IMR-90 (cell line): ENCODE results near the gene DDX20. TPM values are rescaled to one million over a fixed set of nuclear protein-coding genes. Genes with fewer than 3 reads are reported as not detected.

Source experiments
- ATAC-seq: fragments of 200-7000 bp; cut with Tn5 transposase; 2 replicates; pipeline ENCODE4 v1.9.1; 2020; ENCODE audit warnings: low read depth, mild to moderate bottlenecking, moderate library complexity
- BruUV-seq: library from RNA; stranded (reverse); fragments of 400-500 nt; replicated peaks from 2 replicates; lab custom pipeline; 2021; lab: Mats Ljungman, UMichigan
- CTCF ChIA-PET: fragments of 300-600 bp; formaldehyde crosslinking; extraction: SDS; loops from one replicate; lab custom pipeline; 2021; ENCODE audit warnings: antibody characterized with exemption; lab: Yijun Ruan, JAX
- POLR2A ChIA-PET: fragments of 300-600 bp; sonication (Branson Sonifier 250); formaldehyde crosslinking; loops from one replicate; lab custom pipeline; 2022; ENCODE audit warnings: antibody characterized with exemption; ENCODE audit not compliant: unreplicated experiment; lab: Charles Lee
- DNase-seq: peaks from one replicate; pipeline ENCODE4 v3.0.0; 2013
- H2AFZ ChIP-seq: replicated peaks from 2 replicates; pipeline ENCODE3; 2013; ENCODE audit warnings: low read length, mild to moderate bottlenecking; ENCODE audit not compliant: poor library complexity
- H2AK5ac ChIP-seq: 2 replicates; pipeline ENCODE4 v1.6.1; 2013; ENCODE audit warnings: low read depth, low read length, inconsistent platforms
- H2AK9ac ChIP-seq: replicated peaks from 2 replicates; pipeline ENCODE3; 2013; ENCODE audit warnings: mild to moderate bottlenecking, low read depth, low read length, moderate library complexity; ENCODE audit not compliant: poor library complexity
- H2BK120ac ChIP-seq: 2 replicates; pipeline ENCODE4 v1.6.1; 2013; ENCODE audit warnings: low read depth, low read length, inconsistent platforms
- H2BK15ac ChIP-seq: 3 replicates; pipeline ENCODE4 v1.6.1; 2013; ENCODE audit warnings: low read depth, low read length, inconsistent platforms
- H2BK20ac ChIP-seq: 2 replicates; pipeline ENCODE4 v1.6.1; 2013; ENCODE audit warnings: low read depth, mild to moderate bottlenecking, inconsistent platforms, low read length, moderate library complexity
- H2BK5ac ChIP-seq: 2 replicates; pipeline ENCODE4 v1.6.1; 2013; ENCODE audit warnings: mild to moderate bottlenecking, low read depth, low read length, inconsistent platforms; ENCODE audit not compliant: poor library complexity, severe bottlenecking
- H3K14ac ChIP-seq: replicated peaks from 2 replicates; pipeline ENCODE4 v1.6.1; 2013; ENCODE audit warnings: low read depth, low read length, inconsistent platforms
- H3K18ac ChIP-seq: 2 replicates; pipeline ENCODE4 v1.6.1; 2013; ENCODE audit warnings: low read depth, low read length, control low read depth
- H3K23ac ChIP-seq: 2 replicates; pipeline ENCODE4 v1.6.1; 2013; ENCODE audit warnings: low read depth, low read length, inconsistent platforms
- H3K27ac ChIP-seq: 2 replicates; pipeline ENCODE4 v1.5.1; 2013; ENCODE audit warnings: mild to moderate bottlenecking, control low read depth, low read length; ENCODE audit not compliant: insufficient read depth
- H3K27me3 ChIP-seq: 2 replicates; pipeline ENCODE4 v1.6.1; 2013; ENCODE audit warnings: low read length; ENCODE audit not compliant: control insufficient read depth, insufficient read depth
- H3K36me3 ChIP-seq: 2 replicates; pipeline ENCODE4 v1.6.1; 2013; ENCODE audit warnings: low read length, mixed read lengths; ENCODE audit not compliant: control insufficient read depth, insufficient read depth
- H3K4ac ChIP-seq: 2 replicates; pipeline ENCODE4 v1.6.1; 2013; ENCODE audit warnings: low read depth, low read length, inconsistent platforms
- H3K4me1 ChIP-seq: 2 replicates; pipeline ENCODE4 v1.6.1; 2013; ENCODE audit warnings: low read length, mixed read lengths; ENCODE audit not compliant: control insufficient read depth, insufficient read depth
- H3K4me2 ChIP-seq: 2 replicates; pipeline ENCODE4 v1.6.1; 2013; ENCODE audit warnings: low read depth, mild to moderate bottlenecking, control low read depth, low read length, moderate library complexity
- H3K4me3 ChIP-seq: 2 replicates; pipeline ENCODE4 v1.5.1; 2013; ENCODE audit warnings: low read depth, mild to moderate bottlenecking, control low read depth, low read length, moderate library complexity; ENCODE audit not compliant: insufficient read depth
- H3K56ac ChIP-seq: 2 replicates; pipeline ENCODE4 v1.6.1; 2013; ENCODE audit warnings: low read length, inconsistent platforms; ENCODE audit not compliant: insufficient read depth; ENCODE audit errors: extremely low read depth
- H3K79me1 ChIP-seq, 2 experiments: 2 replicates each; pipeline ENCODE4 v1.6.1; 2013; ENCODE audit warnings: low read length in 2 of 2, inconsistent platforms in 1 of 2, low read depth in 1 of 2
- H3K9ac ChIP-seq: 2 replicates; pipeline ENCODE4 v1.6.1; 2013; ENCODE audit warnings: low read depth, low read length, control low read depth
- H3K9me1 ChIP-seq: 2 replicates; pipeline ENCODE4 v1.6.1; 2013; ENCODE audit warnings: low read length, inconsistent platforms; ENCODE audit not compliant: insufficient read depth
- H3K9me3 ChIP-seq: 2 replicates; pipeline ENCODE4 v1.6.1; 2013; ENCODE audit warnings: low read length; ENCODE audit not compliant: control insufficient read depth, insufficient read depth
- H4K20me1 ChIP-seq: 2 replicates; pipeline ENCODE4 v1.6.1; 2013; ENCODE audit warnings: low read length, inconsistent platforms; ENCODE audit not compliant: insufficient read depth
- H4K5ac ChIP-seq: 2 replicates; pipeline ENCODE4 v1.6.1; 2013; ENCODE audit warnings: mild to moderate bottlenecking, low read depth, low read length, control low read depth
- H4K8ac ChIP-seq, 2 experiments: 2 replicates each; pipeline ENCODE4 v1.6.1; 2013; ENCODE audit warnings: low read depth in 2 of 2, low read length in 2 of 2, control low read depth in 1 of 2, inconsistent platforms in 1 of 2
- H4K91ac ChIP-seq: 2 replicates; pipeline ENCODE4 v1.6.1; 2013; ENCODE audit warnings: low read depth, low read length, inconsistent platforms; ENCODE audit not compliant: insufficient read depth
- BHLHE40 ChIP-seq: fragments of 150-350 bp; IDR thresholded peaks from 2 replicates; pipeline ENCODE4 v1.6.1; 2016; ENCODE audit warnings: mild to moderate bottlenecking, low read depth, low read length
- CHD1 ChIP-seq: IDR thresholded peaks from 2 replicates; pipeline ENCODE4 v1.6.1; 2012; ENCODE audit warnings: low read depth, low read length, improper control_type of control experiment
- MAZ ChIP-seq: IDR thresholded peaks from 2 replicates; pipeline ENCODE4 v1.6.1; 2012; ENCODE audit warnings: low read depth, mild to moderate bottlenecking, low read length, improper control_type of control experiment, moderate library complexity, borderline replicate concordance
- RAD21 ChIP-seq: IDR thresholded peaks from 2 replicates; pipeline ENCODE4 v1.6.1; 2012; ENCODE audit warnings: low read length, improper control_type of control experiment
- WGBS, 2 experiments: methylation state at CpG; one replicate each; pipeline versions ENCODE4 v1.1.5 to v1.1.7; 2013; ENCODE audit warnings: missing lambda C conversion rate in 2 of 2; ENCODE audit not compliant: insufficient read length in 1 of 2; ENCODE audit errors: extremely low coverage in 2 of 2; 5-methylcytosine and 5-hydroxymethylcytosine counted together
- dilution Hi-C: fragments of 300-500 bp; cut with HindIII; formaldehyde crosslinking; loops from one replicate; pipeline ENCODE4 v1.14.3; 2018; ENCODE audit warnings: low sequenced_read_pairs; ENCODE audit not compliant: unreplicated experiment
- in situ Hi-C: fragments of 300-500 bp; cut with MboI; formaldehyde crosslinking; loops from 3 replicates; pipeline ENCODE4 v1.14.3; 2019; ENCODE audit warnings: low sequenced_read_pairs, inconsistent platforms, mixed read lengths
- intact Hi-C: fragments of 100-400 bp; cut with micrococcal nuclease; formaldehyde crosslinking; loops from 2 replicates; pipeline ENCODE4 v1.10.0; 2022
- polyA plus RNA-seq, 3 experiments: library from polyadenylated mRNA; depleted of rRNA; stranded (reverse); fragments of >200 nt; gene quantifications; 2 replicates each; pipeline ENCODE4 v1.2.3, GENCODE V29; 2012; ENCODE audit warnings: low replicate concordance in 1 of 3
- total RNA-seq: library from RNA; depleted of rRNA; stranded (reverse); fragments of >200 nt; gene quantifications from 2 replicates; pipeline ENCODE4 v1.2.3, GENCODE V29; 2012

The DDX20 gene
- total and polyA plus RNA-seq, 2 of the 4 experiments (the other 2 are of a cell fraction) = 5.7 to 10.9 TPM

DNA sequence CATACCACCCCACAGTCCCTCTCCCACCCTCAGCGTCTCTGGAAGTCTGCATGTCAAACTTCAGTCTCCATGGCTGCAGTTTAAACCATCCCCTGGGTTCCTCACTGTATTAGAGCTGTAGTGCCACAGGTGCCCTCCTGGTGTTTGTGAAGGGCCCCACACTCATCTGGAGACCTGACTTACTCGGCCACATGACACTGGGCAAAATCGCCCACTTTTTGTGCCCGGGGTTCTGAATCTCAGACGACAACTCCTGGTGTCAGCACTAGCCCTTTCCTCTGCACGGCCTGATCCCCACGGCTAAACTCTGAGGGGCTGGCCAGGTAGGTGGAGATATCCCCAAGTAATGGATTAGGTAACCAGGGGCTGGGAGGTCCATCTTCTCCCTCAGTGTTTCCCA is 23.0 kb upstream of the DDX20 start:
- intact Hi-C loops = no loop called here
- no peak for TF ChIP-seq BHLHE40
- no peak for TF ChIP-seq CHD1
- no peak for TF ChIP-seq RAD21
- TF ChIP-seq MAZ = no peak
- in situ Hi-C loops = no loop called here

More for the DNA sequence above, 23.0 kb upstream of the DDX20 start:
- ChIA-PET CTCF (no interaction called here), POLR2A (no interaction called here)
- no peak overlapping the region for H2BK120ac ChIP-seq
- no peak overlapping the region for H2BK20ac ChIP-seq
- H4K8ac ChIP-seq = no peak overlapping the region
- no peak overlapping the region for H2AFZ ChIP-seq
- peaks cover 15 to 63% of the 10 kb centered on the region in 2 experiments; a peak in 2 of 4 replicates for H3K79me1 ChIP-seq
- 0 out of 2 replicates have a peak overlapping the region, but pooled peaks have one; percentile 19 for H3K23ac ChIP-seq
- no peaks in the 10 kb centered on the region for H3K36me3 ChIP-seq
- no peak overlapping the region for H2BK5ac ChIP-seq
- peak overlapping the region; percentile 13; the same call in 1 of the 3 replicates for H2BK15ac ChIP-seq
- H3K9me1 ChIP-seq = peaks cover 31% of the 10 kb centered on the region
- dilution Hi-C loops = no loop called here
- peak overlapping the region; percentile 1; the same call in 1 of the 2 replicates for H3K14ac ChIP-seq
- H3K9ac ChIP-seq = no peak overlapping the region
- H3K18ac ChIP-seq = no peak overlapping the region
- ATAC-seq = no peak
- no peak overlapping the region for H2AK9ac ChIP-seq
- no peak overlapping the region for H4K5ac ChIP-seq
- H2AK5ac ChIP-seq = peak overlapping the region; percentile 87; the same call in 1 of the 2 replicates
- H3K56ac ChIP-seq = no peak overlapping the region
- H3K9me3 ChIP-seq = no peaks in the 10 kb centered on the region
- BruUV-seq = no TSS peak
- H3K27me3 ChIP-seq = no peaks in the 10 kb centered on the region
- 97% methylated on average over 4 of the region's 7 CpGs; no CpG with 5 or more reads in 1 of the 2 experiments for WGBS, 2 experiments
- H3K4me3 ChIP-seq = no peak overlapping the region
- no peak overlapping the region for H3K4me2 ChIP-seq
- H4K20me1 ChIP-seq = peaks cover 7% of the 10 kb centered on the region; the same call in 1 of the 2 replicates
- H3K27ac ChIP-seq = no peak overlapping the region
- H3K4ac ChIP-seq = peak overlapping the region; percentile 16; the same call in 1 of the 2 replicates
- DNase-seq = no peak
- H3K4me1 ChIP-seq = peaks cover 31% of the 10 kb centered on the region
- H4K91ac ChIP-seq = no peak overlapping the region
